ENCODE measurements around the gene RNASET2.

DNA sequence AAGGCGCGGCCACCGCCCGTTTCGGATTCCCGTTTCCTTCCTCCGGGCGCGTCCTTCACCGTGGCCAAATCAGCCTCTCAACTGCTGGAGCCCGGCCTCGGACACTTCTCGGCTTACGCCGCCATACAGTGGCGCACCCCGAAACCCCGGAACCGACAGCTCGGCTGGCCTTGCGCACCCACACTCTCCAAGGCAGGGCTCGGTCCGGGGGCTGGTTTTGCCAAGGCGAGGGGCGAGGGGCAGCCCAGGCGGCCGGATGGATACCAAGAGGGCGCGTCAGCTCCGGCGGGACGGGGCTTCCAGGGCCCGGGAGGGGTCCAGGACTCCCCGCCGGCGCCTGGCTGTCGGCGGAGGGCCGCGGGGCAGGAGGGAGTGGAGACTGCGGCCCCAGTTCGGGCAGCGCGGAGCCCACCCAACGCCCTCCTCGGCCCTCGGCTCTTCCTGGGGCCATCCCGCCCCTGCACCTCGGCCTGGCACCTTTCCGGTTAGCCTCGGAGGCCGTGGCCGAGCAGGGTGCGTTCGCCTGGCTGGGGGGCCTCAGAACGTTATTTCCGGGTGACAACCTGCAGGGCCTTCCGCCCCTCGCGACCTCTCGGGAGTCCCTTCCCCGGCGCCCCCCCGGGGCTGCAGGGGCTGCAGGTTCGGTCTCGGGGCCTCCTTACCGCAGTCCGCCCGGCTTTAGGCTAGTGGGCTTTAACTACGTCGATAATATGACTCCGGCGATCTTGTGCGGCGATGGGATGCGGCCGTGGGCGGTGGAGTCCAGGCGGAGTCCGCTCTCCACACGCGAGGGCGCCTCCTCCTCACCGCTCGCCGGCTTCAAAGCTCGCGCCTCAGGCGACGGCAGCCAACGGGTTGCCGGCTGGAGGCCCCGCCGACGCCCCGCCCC, 42.1 kb upstream of the RNASET2 start:
- TF ChIP-seq NR2C2 (IDR thresholded peaks at IDR 0.05; ENCODE audit: borderline replicate concordance, control insufficient read depth, insufficient read length, low read depth) (no peak), SPI1 (IDR thresholded peaks at IDR 0.05; ENCODE audit: borderline replicate concordance, insufficient read depth, low read depth, low read length) (no peak), POLR2AphosphoS5 (IDR thresholded peaks at IDR 0.05; ENCODE audit: low read length) (peak; percentile 57; the same call in 1 of the 2 replicates)
- TF ChIP-seq, protein P1, sequence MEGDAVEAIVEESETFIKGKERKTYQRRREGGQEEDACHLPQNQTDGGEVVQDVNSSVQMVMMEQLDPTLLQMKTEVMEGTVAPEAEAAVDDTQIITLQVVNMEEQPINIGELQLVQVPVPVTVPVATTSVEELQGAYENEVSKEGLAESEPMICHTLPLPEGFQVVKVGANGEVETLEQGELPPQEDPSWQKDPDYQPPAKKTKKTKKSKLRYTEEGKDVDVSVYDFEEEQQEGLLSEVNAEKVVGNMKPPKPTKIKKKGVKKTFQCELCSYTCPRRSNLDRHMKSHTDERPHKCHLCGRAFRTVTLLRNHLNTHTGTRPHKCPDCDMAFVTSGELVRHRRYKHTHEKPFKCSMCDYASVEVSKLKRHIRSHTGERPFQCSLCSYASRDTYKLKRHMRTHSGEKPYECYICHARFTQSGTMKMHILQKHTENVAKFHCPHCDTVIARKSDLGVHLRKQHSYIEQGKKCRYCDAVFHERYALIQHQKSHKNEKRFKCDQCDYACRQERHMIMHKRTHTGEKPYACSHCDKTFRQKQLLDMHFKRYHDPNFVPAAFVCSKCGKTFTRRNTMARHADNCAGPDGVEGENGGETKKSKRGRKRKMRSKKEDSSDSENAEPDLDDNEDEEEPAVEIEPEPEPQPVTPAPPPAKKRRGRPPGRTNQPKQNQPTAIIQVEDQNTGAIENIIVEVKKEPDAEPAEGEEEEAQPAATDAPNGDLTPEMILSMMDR (IDR thresholded peaks at IDR 0.05 in 2 of 3, conservative IDR thresholded peaks at IDR 0.05 in 1 of 3; ENCODE audit: control insufficient read depth in 2 of 3, extremely low read depth in 1 of 3, insufficient read depth in 1 of 3, low read depth in 3 of 3, low read length in 3 of 3), result peak in 1 of 3 experiments; percentile 36; a peak in 1 of 6 replicates

Data from GM12878 (cell line).